Measurements from ENCODE around the gene GTF2F1. TPM values are rescaled to one million over a fixed set of nuclear protein-coding genes. Genes with fewer than 3 reads are reported as not detected.
"Not testable (repeated sequence)": the region's sequence is repeated elsewhere in the genome, so short reads cannot be mapped to it uniquely, and the experiment has no call there.

Gene GTF2F1
- total RNA-seq, 1 experiment from 2014 or later = 46.9 TPM

- no peak for DNase-seq (ENCODE audit: low read depth in 1 of 2, low spot score in 2 of 2)
- Histone ChIP-seq H3K27me3 (replicated peaks) (no peaks in the 10 kb centered on the region), H3K4me1 (replicated peaks) (peaks cover 11% of the 10 kb centered on the region), H3K4me3 (no peak overlapping the region), H3K36me3 (peaks cover 59% of the 10 kb centered on the region), H3K27ac (no peak overlapping the region), H3K9me3 (replicated peaks) (no peaks in the 10 kb centered on the region; the same call in 1 of the 2 replicates)
These were observed 28.6 kb downstream of the GTF2F1 start for GRCh38 chr19:6364353-6364752.

GRCh38 chr19:6362351-6362801 lies 30.6 kb downstream of the GTF2F1 start:
- DNase-seq (ENCODE audit: low read depth in 1 of 2, low spot score in 2 of 2) = no peak
- Histone ChIP-seq H3K9me3 (replicated peaks) (no peaks in the 10 kb centered on the region; the same call in 1 of the 2 replicates), H3K4me3 (peak overlapping the region; percentile 89), H3K36me3 (peaks cover 44% of the 10 kb centered on the region), H3K27me3 (replicated peaks) (no peaks in the 10 kb centered on the region), H3K27ac (no peak overlapping the region; the same call in 1 of the 2 replicates), H3K4me1 (replicated peaks) (peaks cover 11% of the 10 kb centered on the region)

- Histone ChIP-seq H3K4me3 (peak overlapping the region; percentile 89), H3K9me3 (replicated peaks) (no peaks in the 10 kb centered on the region; the same call in 1 of the 2 replicates)
- DNase-seq (ENCODE audit: low read depth in 1 of 2, low spot score in 2 of 2) = no peak
These were observed 31.0 kb downstream of the GTF2F1 start for GRCh38 chr19:6362027-6362350.

GRCh38 chr19:6360857-6361216 lies 32.1 kb downstream of the GTF2F1 start:
- not testable (repeated sequence) for H3K27me3 ChIP-seq (replicated peaks)
- H3K4me1 ChIP-seq (replicated peaks) = peaks cover 11% of the 10 kb centered on the region
- H3K4me3 ChIP-seq = peak overlapping the region; percentile 89

More at GRCh38 chr19:6362027-6362350, 31.0 kb downstream of the GTF2F1 start:
- peak overlapping the region; percentile 75 for H3K27ac ChIP-seq
- H3K27me3 ChIP-seq (replicated peaks) = no peaks in the 10 kb centered on the region
- peaks cover 11% of the 10 kb centered on the region for H3K4me1 ChIP-seq (replicated peaks)
- H3K36me3 ChIP-seq = peaks cover 41% of the 10 kb centered on the region

GRCh38 chr19:6360445-6360844 lies 32.5 kb downstream of the GTF2F1 start:
- H3K27ac ChIP-seq = not testable (repeated sequence)

More at GRCh38 chr19:6360857-6361216, 32.1 kb downstream of the GTF2F1 start:
- H3K9me3 ChIP-seq (replicated peaks); DNase-seq (ENCODE audit: low read depth in 1 of 2, low spot score in 2 of 2); H3K27ac ChIP-seq: not testable (repeated sequence)
- peaks cover 29% of the 10 kb centered on the region for H3K36me3 ChIP-seq

GRCh38 chr19:6359568-6360341 lies 33.2 kb downstream of the GTF2F1 start:
- DNase-seq (ENCODE audit: low read depth in 1 of 2, low spot score in 2 of 2) = no peak
- no peak overlapping the region for H3K27ac ChIP-seq
- no peaks in the 10 kb centered on the region; the same call in 1 of the 2 replicates for H3K9me3 ChIP-seq (replicated peaks)
- H3K4me1 ChIP-seq (replicated peaks) = peaks cover 11% of the 10 kb centered on the region
- H3K4me3 ChIP-seq = no peak overlapping the region
- no peaks in the 10 kb centered on the region for H3K27me3 ChIP-seq (replicated peaks)
- peaks cover 21% of the 10 kb centered on the region for H3K36me3 ChIP-seq

More at GRCh38 chr19:6360445-6360844, 32.5 kb downstream of the GTF2F1 start:
- not testable (repeated sequence) for DNase-seq (ENCODE audit: low read depth in 1 of 2, low spot score in 2 of 2); H3K4me3 ChIP-seq; H3K27me3 ChIP-seq (replicated peaks); H3K9me3 ChIP-seq (replicated peaks)
- Histone ChIP-seq H3K36me3 (peaks cover 28% of the 10 kb centered on the region), H3K4me1 (replicated peaks) (peaks cover 11% of the 10 kb centered on the region)

- DNase-seq (ENCODE audit: low read depth in 1 of 2, low spot score in 2 of 2) = no peak
- H3K36me3 ChIP-seq = peaks cover 9% of the 10 kb centered on the region
- no peaks in the 10 kb centered on the region; the same call in 1 of the 2 replicates for H3K9me3 ChIP-seq (replicated peaks)
- H3K4me3 ChIP-seq = no peak overlapping the region
- H3K27ac ChIP-seq = no peak overlapping the region
- no peaks in the 10 kb centered on the region for H3K27me3 ChIP-seq (replicated peaks)
- H3K4me1 ChIP-seq (replicated peaks) = peaks cover 11% of the 10 kb centered on the region
These were observed 35.0 kb downstream of the GTF2F1 start for GRCh38 chr19:6358003-6358402.

GRCh38 chr19:6357174-6357573 lies 35.8 kb downstream of the GTF2F1 start:
- Histone ChIP-seq H3K27ac (no peak overlapping the region), H3K4me1 (replicated peaks) (peaks cover 4% of the 10 kb centered on the region; the same call in 1 of the 2 replicates), H3K9me3 (replicated peaks) (no peaks in the 10 kb centered on the region; the same call in 1 of the 2 replicates), H3K36me3 (peaks cover 4% of the 10 kb centered on the region), H3K4me3 (no peak overlapping the region), H3K27me3 (replicated peaks) (no peaks in the 10 kb centered on the region)
- no peak for DNase-seq (ENCODE audit: low read depth in 1 of 2, low spot score in 2 of 2)

GRCh38 chr19:6355321-6356040 lies 37.5 kb downstream of the GTF2F1 start:
- not testable (repeated sequence) for H3K36me3 ChIP-seq; H3K4me3 ChIP-seq; H3K9me3 ChIP-seq (replicated peaks); H3K4me1 ChIP-seq (replicated peaks); H3K27me3 ChIP-seq (replicated peaks); H3K27ac ChIP-seq; DNase-seq (ENCODE audit: low read depth in 1 of 2, low spot score in 2 of 2)

- H3K4me3 ChIP-seq = no peak overlapping the region
- no peaks in the 10 kb centered on the region for H3K27me3 ChIP-seq (replicated peaks)
- H3K4me1 ChIP-seq (replicated peaks) = no peaks in the 10 kb centered on the region
- no peak for DNase-seq (ENCODE audit: low read depth in 1 of 2, low spot score in 2 of 2)
- H3K27ac ChIP-seq = no peak overlapping the region
- no peaks in the 10 kb centered on the region for H3K9me3 ChIP-seq (replicated peaks)
- H3K36me3 ChIP-seq = no peaks in the 10 kb centered on the region
These were observed 38.8 kb downstream of the GTF2F1 start for GRCh38 chr19:6354098-6354674.

GRCh38 chr19:6352381-6353165 lies 40.4 kb downstream of the GTF2F1 start:
- no peak for DNase-seq (ENCODE audit: low read depth in 1 of 2, low spot score in 2 of 2)
- Histone ChIP-seq H3K27me3 (replicated peaks) (no peaks in the 10 kb centered on the region), H3K4me1 (replicated peaks) (no peaks in the 10 kb centered on the region), H3K4me3 (no peak overlapping the region), H3K9me3 (replicated peaks) (no peaks in the 10 kb centered on the region), H3K36me3 (no peaks in the 10 kb centered on the region), H3K27ac (no peak overlapping the region)

- Histone ChIP-seq H3K9me3 (replicated peaks) (no peaks in the 10 kb centered on the region), H3K36me3 (no peaks in the 10 kb centered on the region), H3K4me1 (replicated peaks) (no peaks in the 10 kb centered on the region), H3K4me3 (no peak overlapping the region), H3K27ac (no peak overlapping the region), H3K27me3 (replicated peaks) (no peaks in the 10 kb centered on the region)
- DNase-seq (ENCODE audit: low read depth in 1 of 2, low spot score in 2 of 2) = no peak
These were observed 42.3 kb downstream of the GTF2F1 start for GRCh38 chr19:6350688-6351087.

- H3K4me3 ChIP-seq; H3K4me1 ChIP-seq (replicated peaks); H3K27me3 ChIP-seq (replicated peaks); H3K36me3 ChIP-seq; H3K9me3 ChIP-seq (replicated peaks); DNase-seq (ENCODE audit: low read depth in 1 of 2, low spot score in 2 of 2); H3K27ac ChIP-seq: not testable (repeated sequence)
These were observed 43.7 kb downstream of the GTF2F1 start for GRCh38 chr19:6349271-6349670.

All from SJSA1 (cell line).